KOPT-K1 (cell line): ENCODE results near the gene RTN1.

Experiments used
- H3K27ac ChIP-seq: fragments of 200-600 bp; sonication (generic); 2 replicates; pipeline ENCODE4 v1.5.1; 2016; ENCODE audit warnings: antibody characterized with exemption, mild to moderate bottlenecking, low read depth, low read length; ENCODE audit not compliant: poor library complexity, severe bottlenecking
- H3K36me3 ChIP-seq: fragments of 200-600 bp; sonication (generic); 2 replicates; pipeline ENCODE4 v1.5.1; 2017; ENCODE audit warnings: antibody characterized with exemption, mild to moderate bottlenecking, low read length, moderate library complexity; ENCODE audit not compliant: insufficient read depth
- H3K9me3 ChIP-seq: fragments of 200-600 bp; sonication (generic); 2 replicates; pipeline ENCODE4 v1.5.1; 2017; ENCODE audit warnings: antibody characterized with exemption, low read length, mild to moderate bottlenecking; ENCODE audit not compliant: insufficient read depth, poor library complexity, severe bottlenecking

Gene RTN1

GRCh38 chr14:59622631-59623030 is 247.9 kb downstream of the RTN1 start:
- Histone ChIP-seq H3K36me3 (no peaks in the 10 kb centered on the region), H3K27ac (no peak overlapping the region), H3K9me3 (no peaks in the 10 kb centered on the region)

GRCh38 chr14:59619061-59619460 is 251.5 kb downstream of the RTN1 start:
- H3K27ac ChIP-seq, result no peak overlapping the region
- no peaks in the 10 kb centered on the region for H3K36me3 ChIP-seq

GRCh38 chr14:59601056-59601455 is 269.5 kb downstream of the RTN1 start:
- Histone ChIP-seq H3K9me3 (no peaks in the 10 kb centered on the region), H3K27ac (no peak overlapping the region), H3K36me3 (no peaks in the 10 kb centered on the region)

More at GRCh38 chr14:59619061-59619460, 251.5 kb downstream of the RTN1 start:
- peaks cover 7% of the 10 kb centered on the region for H3K9me3 ChIP-seq

GRCh38 chr14:59600211-59600945 is 270.2 kb downstream of the RTN1 start:
- H3K36me3 ChIP-seq, result no peaks in the 10 kb centered on the region
- no peaks in the 10 kb centered on the region for H3K9me3 ChIP-seq

GRCh38 chr14:59595071-59595470 is 275.5 kb downstream of the RTN1 start:
- peaks cover 5% of the 10 kb centered on the region for H3K9me3 ChIP-seq
- no peak overlapping the region for H3K27ac ChIP-seq
- no peaks in the 10 kb centered on the region for H3K36me3 ChIP-seq

More at GRCh38 chr14:59600211-59600945, 270.2 kb downstream of the RTN1 start:
- H3K27ac ChIP-seq, result no peak overlapping the region

- H3K27ac ChIP-seq, result no peak overlapping the region
- H3K36me3 ChIP-seq, result no peaks in the 10 kb centered on the region
- peaks cover 5% of the 10 kb centered on the region for H3K9me3 ChIP-seq
Measured at GRCh38 chr14:59591641-59592370, 278.8 kb downstream of the RTN1 start.

GRCh38 chr14:59588101-59588500 is 282.5 kb downstream of the RTN1 start:
- H3K27ac ChIP-seq, result no peak overlapping the region
- no peaks in the 10 kb centered on the region for H3K36me3 ChIP-seq
- H3K9me3 ChIP-seq, result peaks cover 5% of the 10 kb centered on the region

GRCh38 chr14:59585891-59586554 is 284.6 kb downstream of the RTN1 start:
- Histone ChIP-seq H3K27ac (no peak overlapping the region), H3K36me3 (no peaks in the 10 kb centered on the region), H3K9me3 (no peaks in the 10 kb centered on the region)

- Histone ChIP-seq H3K36me3 (no peaks in the 10 kb centered on the region), H3K9me3 (no peaks in the 10 kb centered on the region), H3K27ac (no peak overlapping the region)
Measured at GRCh38 chr14:59583755-59584154, 286.8 kb downstream of the RTN1 start.

- Histone ChIP-seq H3K27ac (no peak overlapping the region), H3K36me3 (no peaks in the 10 kb centered on the region), H3K9me3 (no peaks in the 10 kb centered on the region)
Measured at GRCh38 chr14:59582845-59583509, 287.6 kb downstream of the RTN1 start.

- Histone ChIP-seq H3K9me3 (no peaks in the 10 kb centered on the region), H3K36me3 (no peaks in the 10 kb centered on the region), H3K27ac (no peak overlapping the region)
Measured at GRCh38 chr14:59582161-59582560, 288.4 kb downstream of the RTN1 start.

GRCh38 chr14:59580911-59581310 is 289.7 kb downstream of the RTN1 start:
- H3K9me3 ChIP-seq, result no peaks in the 10 kb centered on the region
- H3K36me3 ChIP-seq, result no peaks in the 10 kb centered on the region
- H3K27ac ChIP-seq, result no peak overlapping the region

GRCh38 chr14:59576332-59577294 is 294.0 kb downstream of the RTN1 start, which contains the start of gene CCDC175:
TSS of gene CCDC175 (minus strand) at chr14:59576812. CDS start at chr14:59576775, 37 bp downstream.
- H3K9me3 ChIP-seq, result no peaks in the 10 kb centered on the region
- no peak within 1 kb of the TSS for H3K27ac ChIP-seq

GRCh38 chr14:59570122-59570521 is 300.5 kb downstream of the RTN1 start:
- H3K9me3 ChIP-seq, result no peaks in the 10 kb centered on the region
- no peaks in the 10 kb centered on the region for H3K36me3 ChIP-seq
- no peak overlapping the region for H3K27ac ChIP-seq

More at GRCh38 chr14:59576332-59577294, 294.0 kb downstream of the RTN1 start, which contains the start of gene CCDC175:
- no peaks in the 10 kb centered on the region for H3K36me3 ChIP-seq
